ENCODE results near the gene KATNB1. TPM values are rescaled to one million over a fixed set of nuclear protein-coding genes. Genes with fewer than 3 reads are reported as not detected.

Gene KATNB1
- total RNA-seq, 4 donors from 2014 or later, result 17.7 to 27.1 (median 21.7) TPM

- Histone ChIP-seq H3K4me3 (peak overlapping the region in 2 of 4 donors; percentile 33 to 42), H3K27ac (peak overlapping the region in 2 of 4 donors; percentile 55 to 68), H3K27me3 (no peaks in the 10 kb centered on the region), H3K36me3 (peaks cover 0 to 30% (median 0%) of the 10 kb centered on the region in 3 donors), H3K4me1 (peaks cover 0 to 55% (median 5%) of the 10 kb centered on the region in 4 donors), H3K9me3 (no peaks in the 10 kb centered on the region)
- DNase-seq, result peak in 2 of 3 donors; percentile 68 to 79
- peak in 1 of 2 donors; percentile 13 for TF ChIP-seq POLR2A (IDR thresholded peaks at IDR 0.05)
- no peak for TF ChIP-seq CTCF (IDR thresholded peaks at IDR 0.05)
Measured at GRCh38 chr16:57797526-57798266, 62.1 kb downstream of the KATNB1 start.

GRCh38 chr16:57798267-57798810, 62.8 kb downstream of the KATNB1 start:
- Histone ChIP-seq H3K36me3 (peaks cover 0 to 30% (median 0%) of the 10 kb centered on the region in 3 donors), H3K4me1 (peaks cover 0 to 62% (median 5%) of the 10 kb centered on the region in 4 donors), H3K27ac (peak overlapping the region in 2 of 4 donors; percentile 55 to 68), H3K27me3 (no peaks in the 10 kb centered on the region), H3K9me3 (no peaks in the 10 kb centered on the region), H3K4me3 (peak overlapping the region in 2 of 4 donors; percentile 33 to 42)
- TF ChIP-seq POLR2A (IDR thresholded peaks at IDR 0.05) (no peak), CTCF (IDR thresholded peaks at IDR 0.05) (no peak)
- DNase-seq, result no peak

GRCh38 chr16:57798953-57799599, 63.5 kb downstream of the KATNB1 start:
- no peak overlapping the region for H3K4me3 ChIP-seq
- H3K36me3 ChIP-seq, result peaks cover 0 to 26% (median 0%) of the 10 kb centered on the region in 3 donors
- peaks cover 0 to 69% (median 5%) of the 10 kb centered on the region in 4 donors for H3K4me1 ChIP-seq
- TF ChIP-seq POLR2A (IDR thresholded peaks at IDR 0.05) (no peak), CTCF (IDR thresholded peaks at IDR 0.05) (no peak)
- H3K9me3 ChIP-seq, result no peaks in the 10 kb centered on the region
- no peaks in the 10 kb centered on the region for H3K27me3 ChIP-seq
- DNase-seq, result peak in 1 of 3 donors; percentile 42
- H3K27ac ChIP-seq, result no peak overlapping the region

GRCh38 chr16:57799600-57800199, 64.1 kb downstream of the KATNB1 start:
- DNase-seq, result peak in 1 of 3 donors; percentile 32
- Histone ChIP-seq H3K4me1 (peaks cover 0 to 69% (median 5%) of the 10 kb centered on the region in 4 donors), H3K36me3 (peaks cover 0 to 24% (median 0%) of the 10 kb centered on the region in 3 donors), H3K27ac (no peak overlapping the region), H3K27me3 (no peaks in the 10 kb centered on the region), H3K9me3 (no peaks in the 10 kb centered on the region), H3K4me3 (no peak overlapping the region)
- TF ChIP-seq POLR2A (IDR thresholded peaks at IDR 0.05) (no peak), CTCF (IDR thresholded peaks at IDR 0.05) (no peak)
